Mesenteric fat pad (tissue), 1 donor: Measurements from ENCODE around the gene DBX2. TPM values are rescaled to one million over a fixed set of nuclear protein-coding genes. Genes with fewer than 3 reads are reported as not detected.
"Not testable (repeated sequence)": the region's sequence is repeated elsewhere in the genome, so short reads cannot be mapped to it uniquely, and the experiment has no call there.

Experiments
- DNase-seq: peaks from one replicate; pipeline ENCODE4 v3.0.0-alpha.2; 2020; ENCODE audit warnings: low spot score
- long read RNA-seq: library from polyadenylated mRNA; unstranded; transcript quantifications from one replicate; pipeline ENCODE4 v2.0.0, GENCODE V29; 2020
- total RNA-seq: library from RNA; stranded (reverse); fragmentation: NEBNext Ultra II Directional; extraction: Animal tissue kit (Norgen Biotek cat#: 25700); gene quantifications from one replicate; pipeline ENCODE4 v1.2.1, GENCODE V29; 2021
- donor health status: DM: yes; HTN: yes; CAD: no.

DBX2 gene
- total RNA-seq, result 0.32 TPM
- long read RNA-seq, partial matches to known transcripts, result 0 of 1 reads
- long read RNA-seq, other reads (novel, unspliced or antisense), result 0 of 1 reads

- no peak for DNase-seq
Measured at GRCh38 chr12:45050751-45051571, at the start of gene DBX2. TSS of gene DBX2 (minus strand) at chr12:45051099. CDS start at chr12:45050927, 172 bp downstream.

- DNase-seq, result no peak
Measured at GRCh38 chr12:45098766-45099165, 47.9 kb upstream of the DBX2 start.

GRCh38 chr12:45095417-45095816 is 44.5 kb upstream of the DBX2 start:
- not testable (repeated sequence) for DNase-seq

GRCh38 chr12:45093051-45093450 is 42.2 kb upstream of the DBX2 start:
- no peak for DNase-seq

- no peak for DNase-seq
Measured at GRCh38 chr12:45089411-45090075, 38.6 kb upstream of the DBX2 start.

GRCh38 chr12:45088608-45089007 is 37.7 kb upstream of the DBX2 start:
- no peak for DNase-seq

- DNase-seq, result not testable (repeated sequence)
Measured at GRCh38 chr12:45084248-45084647, 33.3 kb upstream of the DBX2 start.

GRCh38 chr12:45077251-45077650 is 26.4 kb upstream of the DBX2 start:
- no peak for DNase-seq

GRCh38 chr12:45076417-45077026 is 25.6 kb upstream of the DBX2 start:
- no peak for DNase-seq

- DNase-seq, result no peak
Measured at GRCh38 chr12:45075587-45076282, 24.8 kb upstream of the DBX2 start.

- no peak for DNase-seq
Measured at GRCh38 chr12:45065125-45065626, 14.3 kb upstream of the DBX2 start.

- no peak for DNase-seq
Measured at GRCh38 chr12:45060976-45061375, 10.1 kb upstream of the DBX2 start.

- no peak for DNase-seq
Measured at GRCh38 chr12:45051572-45052125, 750 bp upstream of the DBX2 start.

- no peak for DNase-seq
Measured at GRCh38 chr12:45049912-45050750, 768 bp downstream of the DBX2 start.

- DNase-seq, result no peak
Measured at GRCh38 chr12:45042599-45042998, 8.3 kb downstream of the DBX2 start.

GRCh38 chr12:45040977-45041376 is 9.9 kb downstream of the DBX2 start:
- no peak for DNase-seq

- DNase-seq, result no peak
Measured at GRCh38 chr12:45039757-45040156, 11.1 kb downstream of the DBX2 start.

GRCh38 chr12:45034861-45035265 is 16.0 kb downstream of the DBX2 start:
- DNase-seq, result no peak

- DNase-seq, result no peak
Measured at GRCh38 chr12:45017916-45018315, 33.0 kb downstream of the DBX2 start.

GRCh38 chr12:45014396-45014795 is 36.5 kb downstream of the DBX2 start:
- DNase-seq, result no peak
